Suprapubic skin (tissue), 4 donors: ENCODE measurements around the gene MAML2. TPM values are rescaled to one million over a fixed set of nuclear protein-coding genes. Genes with fewer than 3 reads are reported as not detected.

ENCODE experiments used
- DNase-seq, 2 donors: peaks; one replicate each; pipeline ENCODE4 v3.0.0-alpha.2; 2019; ENCODE audit warnings: low spot score in 2 of 2
- H3K27ac ChIP-seq: fragments of 200-600 bp; sonication (generic); one replicate; pipeline ENCODE4 v1.5.1; 2019
- H3K27me3 ChIP-seq: fragments of 200-600 bp; sonication (generic); one replicate; pipeline ENCODE4 v1.5.1; 2019
- H3K36me3 ChIP-seq: fragments of 200-600 bp; sonication (generic); one replicate; pipeline ENCODE4 v1.5.1; 2019
- H3K4me1 ChIP-seq: fragments of 200-600 bp; sonication (generic); one replicate; pipeline ENCODE4 v1.5.1; 2019
- H3K4me3 ChIP-seq: fragments of 200-600 bp; sonication (generic); one replicate; pipeline ENCODE4 v1.5.1; 2019; ENCODE audit warnings: mild to moderate bottlenecking
- H3K9me3 ChIP-seq: fragments of 200-600 bp; sonication (generic); one replicate; pipeline ENCODE4 v1.5.1; 2019
- CTCF ChIP-seq, 2 donors: fragments of 200-600 bp in 1 of 2; fragments of 450-650 bp in 1 of 2; sonication (generic) in 1 of 2; IDR thresholded peaks; one replicate each; pipeline ENCODE4 v1.5.1; 2016 to 2019; ENCODE audit warnings: antibody characterized with exemption in 2 of 2, mild to moderate bottlenecking in 1 of 2, moderate library complexity in 1 of 2
- EP300 ChIP-seq: sonication (generic); formaldehyde crosslinking; IDR thresholded peaks from one replicate; pipeline ENCODE4 v1.6.1; 2017; ENCODE audit warnings: antibody characterized with exemption
- POLR2A ChIP-seq, 2 donors: fragments of 450-650 bp; IDR thresholded peaks; one replicate each; pipeline ENCODE4 v1.6.1; 2017; ENCODE audit warnings: antibody characterized with exemption in 2 of 2, mild to moderate bottlenecking in 2 of 2, moderate library complexity in 2 of 2
- POLR2AphosphoS5 ChIP-seq, 3 donors: sonication (generic); formaldehyde crosslinking; IDR thresholded peaks; one replicate each; pipeline ENCODE4 v1.6.1; 2017; ENCODE audit warnings: antibody characterized with exemption in 3 of 3
- whole genome bisulfite sequencing: methylation state at CpG from one replicate; pipeline ENCODE4 v1.1.5; 2018; 5-methylcytosine and 5-hydroxymethylcytosine counted together
- total RNA-seq, 4 donors: library from RNA; depleted of rRNA; stranded (reverse); fragments of >200 nt; gene quantifications; one replicate each; pipeline ENCODE4 v1.1.0, GENCODE V29; 2016

The MAML2 gene
- total RNA-seq, 4 donors from 2014 or later: 24.9 to 44.4 (median 30.9) TPM

GRCh38 chr11:95933594-95933993 is 409.4 kb downstream of the MAML2 start:
- 83% methylated on average over 5 of the region's 5 CpGs for WGBS
- Histone ChIP-seq H3K9me3 (peaks cover 5% of the 10 kb centered on the region), H3K27ac (no peak overlapping the region), H3K36me3 (no peaks in the 10 kb centered on the region), H3K4me1 (no peaks in the 10 kb centered on the region), H3K4me3 (no peak overlapping the region), H3K27me3 (no peaks in the 10 kb centered on the region)
- TF ChIP-seq POLR2AphosphoS5 (IDR thresholded peaks at IDR 0.05): no peak
- no peak for TF ChIP-seq CTCF (IDR thresholded peaks at IDR 0.05)
- no peak for TF ChIP-seq EP300
- no peak for TF ChIP-seq POLR2A (IDR thresholded peaks at IDR 0.05)
- DNase-seq: no peak

DNA sequence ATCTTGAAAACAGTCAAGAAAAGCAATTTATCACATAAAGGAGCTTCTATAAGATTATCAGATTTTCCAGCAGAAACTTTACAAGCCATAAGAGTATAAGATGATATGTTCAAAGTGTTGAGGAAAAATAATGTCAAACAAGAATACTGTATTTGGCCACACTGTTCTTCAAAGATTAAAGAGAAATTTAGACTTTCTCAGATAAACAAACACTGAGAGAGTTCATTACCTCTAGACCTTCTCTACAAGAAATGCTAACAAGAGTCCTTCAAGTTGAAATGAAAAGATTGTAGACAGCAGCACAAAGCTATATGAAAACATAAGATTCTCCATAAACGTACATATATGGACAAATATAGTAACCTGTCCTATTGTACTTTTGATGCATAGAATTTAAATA is 411.1 kb downstream of the MAML2 start:
- no peak overlapping the region for H3K27ac ChIP-seq
- 92% methylated on average over 1 of the region's 1 CpG for WGBS
- peaks cover 5% of the 10 kb centered on the region for H3K9me3 ChIP-seq
- no peak for TF ChIP-seq CTCF (IDR thresholded peaks at IDR 0.05)
- TF ChIP-seq EP300: no peak
- no peak for TF ChIP-seq POLR2AphosphoS5 (IDR thresholded peaks at IDR 0.05)
- TF ChIP-seq POLR2A (IDR thresholded peaks at IDR 0.05): no peak
- H3K4me1 ChIP-seq: no peaks in the 10 kb centered on the region
- no peaks in the 10 kb centered on the region for H3K27me3 ChIP-seq
- H3K4me3 ChIP-seq: no peak overlapping the region
- no peak for DNase-seq
- no peaks in the 10 kb centered on the region for H3K36me3 ChIP-seq

DNA sequence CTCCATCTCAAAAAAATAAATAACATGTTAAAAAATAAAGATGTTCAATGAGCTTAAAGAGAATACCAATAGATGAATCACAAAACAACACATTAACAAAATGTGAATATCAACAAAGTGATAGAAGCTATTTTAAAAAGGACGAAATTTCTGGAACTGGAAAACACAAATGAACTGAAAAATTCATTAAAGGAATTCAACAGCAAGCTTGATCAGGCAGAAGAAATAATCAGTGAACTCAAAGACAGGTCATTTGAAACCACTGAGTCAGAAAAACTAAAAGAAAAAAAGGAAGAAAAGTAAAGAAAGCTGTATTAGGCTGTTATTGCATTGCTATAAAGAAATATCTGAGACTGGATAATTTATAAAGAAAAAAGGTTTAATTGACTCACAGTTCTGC is 412.0 kb downstream of the MAML2 start:
- no peaks in the 10 kb centered on the region for H3K27me3 ChIP-seq
- H3K4me1 ChIP-seq: no peaks in the 10 kb centered on the region
- no peak overlapping the region for H3K4me3 ChIP-seq
- peaks cover 5% of the 10 kb centered on the region for H3K9me3 ChIP-seq
- no peak overlapping the region for H3K27ac ChIP-seq
- DNase-seq: no peak
- 78% methylated on average over 1 of the region's 1 CpG for WGBS
- H3K36me3 ChIP-seq: no peaks in the 10 kb centered on the region
- no peak for TF ChIP-seq POLR2A (IDR thresholded peaks at IDR 0.05)
- TF ChIP-seq CTCF (IDR thresholded peaks at IDR 0.05): no peak
- no peak for TF ChIP-seq POLR2AphosphoS5 (IDR thresholded peaks at IDR 0.05)

- TF ChIP-seq CTCF (IDR thresholded peaks at IDR 0.05): no peak
- TF ChIP-seq POLR2A (IDR thresholded peaks at IDR 0.05): no peak
- TF ChIP-seq EP300: no peak
- no peak for TF ChIP-seq POLR2AphosphoS5 (IDR thresholded peaks at IDR 0.05)
- no peak for DNase-seq
- H3K4me1 ChIP-seq: peaks cover 27% of the 10 kb centered on the region
- H3K36me3 ChIP-seq: no peaks in the 10 kb centered on the region
- H3K9me3 ChIP-seq: no peaks in the 10 kb centered on the region
- no peak overlapping the region for H3K27ac ChIP-seq
- WGBS: 80% methylated on average over 1 of the region's 1 CpG
- H3K27me3 ChIP-seq: no peaks in the 10 kb centered on the region
- H3K4me3 ChIP-seq: no peak overlapping the region
These were observed 416.3 kb downstream of the MAML2 start for GRCh38 chr11:95926726-95927125.

Other genes starting within 250 kb of the MAML2 start
- 10 to 100 TPM; 12.5 to 31.9 (median 14.3) TPM for gene CCDC82, start 46.7 kb upstream of the MAML2 start, total RNA-seq
- gene JRKL, start 46.8 kb upstream of the MAML2 start, total RNA-seq: 1 to 10 TPM; 5.2 to 6.4 (median 5.9) TPM